Panc1 (cell line): ENCODE results near the gene GTF2E1. TPM values are rescaled to one million over a fixed set of nuclear protein-coding genes. Genes with fewer than 3 reads are reported as not detected.

Source experiments
- ATAC-seq: fragments of 200-7000 bp; cut with Tn5 transposase; 2 replicates; pipeline ENCODE4 v1.9.1; 2020; ENCODE audit warnings: mild to moderate bottlenecking, moderate library complexity
- BruUV-seq: library from RNA; stranded (reverse); fragments of 400-500 nt; replicated peaks from 2 replicates; lab custom pipeline; 2021; lab: Mats Ljungman, UMichigan
- CTCF ChIA-PET: fragments of 300-600 bp; sonication (Branson Sonifier 250); formaldehyde crosslinking; loops from one replicate; lab custom pipeline; 2022; ENCODE audit warnings: antibody characterized with exemption; lab: Charles Lee
- POLR2A ChIA-PET: fragments of 300-600 bp; sonication (Branson Sonifier 250); formaldehyde crosslinking; loops from one replicate; lab custom pipeline; 2022; ENCODE audit warnings: antibody characterized with exemption; lab: Charles Lee
- DNase-seq: peaks from one replicate; pipeline ENCODE4 v3.0.0-alpha.2; 2010; ENCODE audit warnings: low read depth, low spot score
- H3K27ac ChIP-seq: 2 replicates; pipeline ENCODE4 v1.5.1; 2011; ENCODE audit warnings: mild to moderate bottlenecking, low read length, inconsistent platforms
- H3K27me3 ChIP-seq: fragments of 200-500 bp; sonication (Bioruptor generic); 2 replicates; pipeline ENCODE4 v1.6.0; 2014; ENCODE audit warnings: low read length, inconsistent platforms; ENCODE audit not compliant: control insufficient read depth, insufficient read depth
- H3K36me3 ChIP-seq: fragments of 200-500 bp; sonication (Bioruptor generic); 2 replicates; pipeline ENCODE4 v1.5.1; 2014; ENCODE audit warnings: inconsistent platforms, mild to moderate bottlenecking, low read length, moderate library complexity; ENCODE audit not compliant: control insufficient read depth, insufficient read depth
- H3K4me1 ChIP-seq: 2 replicates; pipeline ENCODE4 v1.5.1; 2011; ENCODE audit warnings: inconsistent platforms, mild to moderate bottlenecking, low read length, moderate library complexity; ENCODE audit not compliant: control insufficient read depth, insufficient read depth
- H3K4me3 ChIP-seq, 2 experiments: 2 replicates each; pipeline ENCODE4 v1.5.1; 2011 to 2012; ENCODE audit warnings: low read depth in 2 of 2, low read length in 2 of 2, mild to moderate bottlenecking in 2 of 2, inconsistent platforms in 1 of 2, moderate library complexity in 1 of 2
- H3K9me3 ChIP-seq: fragments of 200-500 bp; sonication (Bioruptor generic); 2 replicates; pipeline ENCODE4 v1.5.1; 2014; ENCODE audit warnings: low read depth, mild to moderate bottlenecking, inconsistent platforms, low read length, moderate library complexity; ENCODE audit not compliant: control insufficient read depth, insufficient read depth
- POLR2AphosphoS5 ChIP-seq: IDR thresholded peaks from 2 replicates; pipeline ENCODE4 v1.6.1; 2012; ENCODE audit warnings: mild to moderate bottlenecking, low read depth, low read length, moderate library complexity
- SIN3A ChIP-seq: IDR thresholded peaks from 2 replicates; pipeline ENCODE4 v1.6.1; 2012; ENCODE audit warnings: low read depth, mild to moderate bottlenecking, low read length, moderate library complexity, borderline replicate concordance; ENCODE audit not compliant: insufficient read depth
- TCF7L2 ChIP-seq: IDR thresholded peaks from 2 replicates; pipeline ENCODE4 v1.6.1; 2011; ENCODE audit warnings: mild to moderate bottlenecking, low read depth, low read length, inconsistent platforms
- in situ Hi-C: cut with HindIII; loops from 2 replicates; pipeline ENCODE4 v1.10.0; 2016; ENCODE audit warnings: low sequenced_read_pairs, low pct_unique_long_range_greater_than_20kb
- intact Hi-C: fragments of 100-400 bp; cut with micrococcal nuclease; formaldehyde crosslinking; loops from one replicate; pipeline ENCODE4 v1.10.0; 2022; ENCODE audit not compliant: unreplicated experiment
- total RNA-seq: library from RNA; stranded (reverse); gene quantifications from one replicate; pipeline ENCODE4 v1.2.1, GENCODE V29; 2021; ENCODE audit not compliant: unreplicated experiment
- TF ChIP-seq, protein P1 (sequence below): fragments of 450-650 bp; IDR thresholded peaks from 2 replicates; pipeline ENCODE4 v1.5.1; 2017; ENCODE audit warnings: mild to moderate bottlenecking
- TF ChIP-seq, protein P2 (sequence below), 2 experiments: IDR thresholded peaks; 2 replicates each; pipeline ENCODE4 v1.6.1; 2011 to 2012; ENCODE audit warnings: low read depth in 2 of 2, control low read depth in 1 of 2, low read length in 1 of 2, mild to moderate bottlenecking in 1 of 2, moderate library complexity in 1 of 2; ENCODE audit not compliant: insufficient read depth in 1 of 2

GTF2E1 gene
- total RNA-seq, 1 experiment from 2014 or later = 32.0 TPM

DNA sequence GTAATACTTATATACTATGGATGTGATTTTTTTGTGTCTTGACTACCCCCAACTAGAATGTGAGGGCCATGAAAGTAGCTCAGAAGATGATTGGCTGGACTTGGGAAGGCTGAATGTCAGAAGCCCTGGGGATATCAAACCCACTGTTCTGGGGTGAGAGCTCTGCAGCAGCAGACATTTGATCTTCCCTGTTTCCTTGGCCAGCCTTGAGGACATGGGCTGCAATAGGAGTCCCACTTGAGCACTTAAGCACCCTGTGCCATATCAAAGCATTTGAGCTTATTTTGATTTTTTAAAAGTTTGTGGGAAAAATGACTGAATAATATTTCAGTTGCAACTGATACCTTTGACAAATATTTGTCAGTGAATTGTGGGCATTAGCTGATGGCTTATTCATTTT is 21.7 kb downstream of the GTF2E1 start:
- no peaks in the 10 kb centered on the region for H3K9me3 ChIP-seq
- ATAC-seq (no peak), DNase-seq (no peak)
- BruUV-seq = no TSS peak
- CTCF ChIA-PET = interaction anchor here (0.6 kb wide), 1 partner anchor 46 kb away, joined by 3 read pairs; no protein-coding TSS in a partner anchor
- H3K4me3 ChIP-seq = no peak overlapping the region
- TF ChIP-seq SIN3A = no peak
- TF ChIP-seq, protein P1, sequence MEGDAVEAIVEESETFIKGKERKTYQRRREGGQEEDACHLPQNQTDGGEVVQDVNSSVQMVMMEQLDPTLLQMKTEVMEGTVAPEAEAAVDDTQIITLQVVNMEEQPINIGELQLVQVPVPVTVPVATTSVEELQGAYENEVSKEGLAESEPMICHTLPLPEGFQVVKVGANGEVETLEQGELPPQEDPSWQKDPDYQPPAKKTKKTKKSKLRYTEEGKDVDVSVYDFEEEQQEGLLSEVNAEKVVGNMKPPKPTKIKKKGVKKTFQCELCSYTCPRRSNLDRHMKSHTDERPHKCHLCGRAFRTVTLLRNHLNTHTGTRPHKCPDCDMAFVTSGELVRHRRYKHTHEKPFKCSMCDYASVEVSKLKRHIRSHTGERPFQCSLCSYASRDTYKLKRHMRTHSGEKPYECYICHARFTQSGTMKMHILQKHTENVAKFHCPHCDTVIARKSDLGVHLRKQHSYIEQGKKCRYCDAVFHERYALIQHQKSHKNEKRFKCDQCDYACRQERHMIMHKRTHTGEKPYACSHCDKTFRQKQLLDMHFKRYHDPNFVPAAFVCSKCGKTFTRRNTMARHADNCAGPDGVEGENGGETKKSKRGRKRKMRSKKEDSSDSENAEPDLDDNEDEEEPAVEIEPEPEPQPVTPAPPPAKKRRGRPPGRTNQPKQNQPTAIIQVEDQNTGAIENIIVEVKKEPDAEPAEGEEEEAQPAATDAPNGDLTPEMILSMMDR = no peak
- no peak for TF ChIP-seq POLR2AphosphoS5
- TF ChIP-seq, protein P2, sequence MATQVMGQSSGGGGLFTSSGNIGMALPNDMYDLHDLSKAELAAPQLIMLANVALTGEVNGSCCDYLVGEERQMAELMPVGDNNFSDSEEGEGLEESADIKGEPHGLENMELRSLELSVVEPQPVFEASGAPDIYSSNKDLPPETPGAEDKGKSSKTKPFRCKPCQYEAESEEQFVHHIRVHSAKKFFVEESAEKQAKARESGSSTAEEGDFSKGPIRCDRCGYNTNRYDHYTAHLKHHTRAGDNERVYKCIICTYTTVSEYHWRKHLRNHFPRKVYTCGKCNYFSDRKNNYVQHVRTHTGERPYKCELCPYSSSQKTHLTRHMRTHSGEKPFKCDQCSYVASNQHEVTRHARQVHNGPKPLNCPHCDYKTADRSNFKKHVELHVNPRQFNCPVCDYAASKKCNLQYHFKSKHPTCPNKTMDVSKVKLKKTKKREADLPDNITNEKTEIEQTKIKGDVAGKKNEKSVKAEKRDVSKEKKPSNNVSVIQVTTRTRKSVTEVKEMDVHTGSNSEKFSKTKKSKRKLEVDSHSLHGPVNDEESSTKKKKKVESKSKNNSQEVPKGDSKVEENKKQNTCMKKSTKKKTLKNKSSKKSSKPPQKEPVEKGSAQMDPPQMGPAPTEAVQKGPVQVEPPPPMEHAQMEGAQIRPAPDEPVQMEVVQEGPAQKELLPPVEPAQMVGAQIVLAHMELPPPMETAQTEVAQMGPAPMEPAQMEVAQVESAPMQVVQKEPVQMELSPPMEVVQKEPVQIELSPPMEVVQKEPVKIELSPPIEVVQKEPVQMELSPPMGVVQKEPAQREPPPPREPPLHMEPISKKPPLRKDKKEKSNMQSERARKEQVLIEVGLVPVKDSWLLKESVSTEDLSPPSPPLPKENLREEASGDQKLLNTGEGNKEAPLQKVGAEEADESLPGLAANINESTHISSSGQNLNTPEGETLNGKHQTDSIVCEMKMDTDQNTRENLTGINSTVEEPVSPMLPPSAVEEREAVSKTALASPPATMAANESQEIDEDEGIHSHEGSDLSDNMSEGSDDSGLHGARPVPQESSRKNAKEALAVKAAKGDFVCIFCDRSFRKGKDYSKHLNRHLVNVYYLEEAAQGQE (IDR thresholded peaks at IDR 0.05; ENCODE audit: insufficient read depth in 1 of 2, low read depth in 2 of 2, low read length in 1 of 2) = no peak
- no peak for TF ChIP-seq TCF7L2
- H3K27ac ChIP-seq = no peak overlapping the region
- H3K27me3 ChIP-seq = no peaks in the 10 kb centered on the region
- in situ Hi-C loops (no loop called here), intact Hi-C loops (no loop called here)
- no peaks in the 10 kb centered on the region for H3K4me1 ChIP-seq
- no peaks in the 10 kb centered on the region for H3K36me3 ChIP-seq
- POLR2A ChIA-PET = no interaction called here

DNA sequence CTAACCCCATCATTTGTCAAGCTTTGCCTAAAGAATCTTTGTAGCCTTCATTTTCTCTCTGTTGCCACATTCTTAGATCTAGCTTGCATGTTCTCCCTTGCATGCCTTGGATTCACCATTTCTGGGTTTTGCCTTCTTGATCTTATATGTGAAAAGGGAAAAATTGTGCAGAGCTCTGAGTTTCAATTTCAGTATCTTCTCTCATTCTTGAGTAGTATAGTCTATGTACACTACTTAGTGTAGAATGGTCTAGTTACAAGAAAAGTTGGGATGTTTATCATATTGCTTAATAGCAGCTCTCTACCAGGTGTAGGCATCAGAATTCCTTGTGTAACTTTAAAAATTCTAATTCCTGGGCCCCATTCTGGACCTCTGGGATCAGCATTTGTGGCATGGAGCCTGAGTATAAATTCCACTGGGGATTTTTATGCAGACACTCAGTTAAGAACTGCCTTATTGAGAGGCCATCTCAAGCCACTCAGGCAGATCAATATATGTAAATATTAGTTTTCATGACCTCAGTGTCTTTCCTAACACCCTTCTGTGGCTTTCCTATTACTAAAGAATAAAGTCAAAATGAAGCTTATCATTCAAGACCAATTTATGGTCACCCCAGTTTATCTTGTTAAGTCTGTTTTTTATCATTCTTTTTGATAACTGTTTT is 23.4 kb downstream of the GTF2E1 start:
- no peak overlapping the region for H3K4me3 ChIP-seq
- in situ Hi-C loops = no loop called here
- DNase-seq = no peak
- no peaks in the 10 kb centered on the region for H3K9me3 ChIP-seq
- H3K27ac ChIP-seq = no peak overlapping the region
- intact Hi-C loops = no loop called here
- BruUV-seq = no TSS peak
- no peak for TF ChIP-seq POLR2AphosphoS5
- H3K36me3 ChIP-seq = no peaks in the 10 kb centered on the region
- no peaks in the 10 kb centered on the region for H3K4me1 ChIP-seq
- ChIA-PET CTCF (interaction anchor here (0.7 kb wide), 1 partner anchor 13 kb away, joined by 3 read pairs; no protein-coding TSS in a partner anchor), POLR2A (no interaction called here)
- no peaks in the 10 kb centered on the region for H3K27me3 ChIP-seq
- no peak for ATAC-seq

DNA sequence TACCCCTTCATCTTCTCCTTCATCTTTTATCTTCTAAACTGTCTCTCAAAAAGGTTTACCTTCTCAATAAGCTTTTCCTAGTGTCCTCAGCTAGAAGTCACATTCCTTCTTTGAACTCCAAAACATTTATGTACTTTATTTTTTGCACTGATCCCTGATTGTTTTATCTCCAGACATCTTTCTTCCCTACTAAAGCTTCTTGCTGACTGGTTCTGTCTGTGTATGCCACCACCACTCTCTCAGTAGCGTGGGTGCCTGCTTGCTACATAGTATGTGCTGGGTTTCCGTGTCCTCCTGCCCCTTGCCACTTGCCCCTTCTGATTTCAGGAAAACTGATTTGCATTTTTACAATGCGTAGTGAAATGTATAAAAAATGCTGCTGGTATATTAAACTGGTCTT is 24.0 kb downstream of the GTF2E1 start:
- Histone ChIP-seq H3K27me3 (no peaks in the 10 kb centered on the region), H3K4me3 (no peak overlapping the region), H3K36me3 (no peaks in the 10 kb centered on the region), H3K9me3 (no peaks in the 10 kb centered on the region), H3K4me1 (no peaks in the 10 kb centered on the region), H3K27ac (no peak overlapping the region)
- no peak for TF ChIP-seq POLR2AphosphoS5
- no peak for TF ChIP-seq SIN3A
- TF ChIP-seq TCF7L2 = no peak
- TF ChIP-seq, protein P2 (IDR thresholded peaks at IDR 0.05; ENCODE audit: insufficient read depth in 1 of 2, low read depth in 2 of 2, low read length in 1 of 2) = no peak
- TF ChIP-seq, protein P1 = no peak
- POLR2A ChIA-PET = no interaction called here
- in situ Hi-C loops (no loop called here), intact Hi-C loops (no loop called here)
- ATAC-seq (no peak), DNase-seq (no peak)
- BruUV-seq = no TSS peak
- CTCF ChIA-PET = no interaction called here
